Measurements from ENCODE around the gene PSMB8.

The PSMB8 gene

DNA sequence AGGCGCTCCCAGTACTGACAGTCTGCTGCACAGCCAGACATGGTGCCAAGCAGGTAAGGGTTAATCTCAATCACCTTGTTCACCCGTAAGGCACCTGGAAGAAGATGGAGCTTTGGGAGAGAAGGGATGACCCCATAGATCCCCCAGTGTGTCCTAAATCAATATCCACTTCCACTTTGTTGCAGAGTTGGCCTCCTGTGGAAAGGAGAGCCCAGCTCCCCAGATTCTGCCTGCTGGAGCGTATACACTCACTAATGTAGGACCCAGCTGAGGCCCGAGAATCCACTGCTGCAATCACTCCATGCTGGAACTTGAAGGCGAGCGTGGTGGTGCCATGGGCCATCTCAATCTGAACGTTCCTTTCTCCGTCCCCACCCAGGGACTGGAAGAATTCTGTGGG lies 1.2 kb downstream of the PSMB8 start:
- TF ChIP-seq, protein P1, sequence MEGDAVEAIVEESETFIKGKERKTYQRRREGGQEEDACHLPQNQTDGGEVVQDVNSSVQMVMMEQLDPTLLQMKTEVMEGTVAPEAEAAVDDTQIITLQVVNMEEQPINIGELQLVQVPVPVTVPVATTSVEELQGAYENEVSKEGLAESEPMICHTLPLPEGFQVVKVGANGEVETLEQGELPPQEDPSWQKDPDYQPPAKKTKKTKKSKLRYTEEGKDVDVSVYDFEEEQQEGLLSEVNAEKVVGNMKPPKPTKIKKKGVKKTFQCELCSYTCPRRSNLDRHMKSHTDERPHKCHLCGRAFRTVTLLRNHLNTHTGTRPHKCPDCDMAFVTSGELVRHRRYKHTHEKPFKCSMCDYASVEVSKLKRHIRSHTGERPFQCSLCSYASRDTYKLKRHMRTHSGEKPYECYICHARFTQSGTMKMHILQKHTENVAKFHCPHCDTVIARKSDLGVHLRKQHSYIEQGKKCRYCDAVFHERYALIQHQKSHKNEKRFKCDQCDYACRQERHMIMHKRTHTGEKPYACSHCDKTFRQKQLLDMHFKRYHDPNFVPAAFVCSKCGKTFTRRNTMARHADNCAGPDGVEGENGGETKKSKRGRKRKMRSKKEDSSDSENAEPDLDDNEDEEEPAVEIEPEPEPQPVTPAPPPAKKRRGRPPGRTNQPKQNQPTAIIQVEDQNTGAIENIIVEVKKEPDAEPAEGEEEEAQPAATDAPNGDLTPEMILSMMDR (IDR thresholded peaks at IDR 0.05; ENCODE audit: low read depth, low read length, poor library complexity, severe bottlenecking): no peak
- no peak for TF ChIP-seq EZH2phosphoT487 (IDR thresholded peaks at IDR 0.05; ENCODE audit: borderline replicate concordance, low read length)
- Histone ChIP-seq H3K4me2 (ENCODE audit: low read length) (peak overlapping the region; percentile 100), H3K27me3 (ENCODE audit: control insufficient read depth, low read length) (no peaks in the 10 kb centered on the region), H3K9me3 (ENCODE audit: control insufficient read depth, insufficient read depth, low read length) (no peaks in the 10 kb centered on the region), H4K20me1 (ENCODE audit: control insufficient read depth, insufficient read depth, low read depth, low read length) (no peaks in the 10 kb centered on the region), H3K27ac (ENCODE audit: low read depth, low read length) (no peak overlapping the region), H3K79me2 (ENCODE audit: control insufficient read depth, low read length) (peaks cover 23% of the 10 kb centered on the region), H3K9me2 (replicated peaks; ENCODE audit: control insufficient read depth, low read length) (no peaks in the 10 kb centered on the region), H3F3A (ENCODE audit: control insufficient read depth, insufficient read depth) (peaks cover 9% of the 10 kb centered on the region), H3K4me3 (ENCODE audit: low read length) (peak overlapping the region; percentile 93), H3K4me1 (ENCODE audit: control insufficient read depth, low read length) (peaks cover 42% of the 10 kb centered on the region), H3K36me3 (ENCODE audit: control insufficient read depth, low read length) (peaks cover 54% of the 10 kb centered on the region)

DNA sequence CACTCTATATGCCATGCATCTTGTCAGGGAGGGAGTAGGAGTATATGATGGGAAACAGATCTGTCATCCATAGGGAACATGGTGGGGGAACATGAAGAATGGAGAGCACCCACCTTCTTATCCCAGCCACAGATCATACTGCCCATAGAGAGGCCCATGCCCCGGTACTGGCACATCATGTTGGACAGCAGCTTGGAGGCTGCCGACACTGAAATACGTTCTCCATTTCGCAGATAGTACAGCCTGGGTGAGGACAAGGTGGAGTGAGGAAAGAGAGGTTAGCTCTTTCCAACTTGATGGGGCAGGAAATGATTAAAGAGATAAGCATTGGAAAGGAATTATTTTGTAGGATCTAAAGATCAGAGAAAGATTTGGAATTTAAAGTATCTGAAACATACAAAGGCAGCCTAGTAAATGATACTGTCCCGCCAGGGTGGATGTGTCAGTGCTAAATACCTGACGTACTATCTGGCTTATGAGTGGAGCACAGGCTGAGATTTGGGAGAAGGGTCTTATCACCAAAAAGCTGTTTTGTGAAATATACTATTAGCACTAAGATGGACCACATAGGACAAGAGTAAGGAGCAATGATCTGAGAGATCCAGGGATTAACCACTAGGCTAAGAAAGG lies 1.7 kb downstream of the PSMB8 start:
- H3K27ac ChIP-seq (ENCODE audit: low read depth, low read length): no peak overlapping the region
- H3K4me2 ChIP-seq (ENCODE audit: low read length): no peak overlapping the region
- peaks cover 28% of the 10 kb centered on the region for H3K79me2 ChIP-seq (ENCODE audit: control insufficient read depth, low read length)
- peaks cover 47% of the 10 kb centered on the region for H3K4me1 ChIP-seq (ENCODE audit: control insufficient read depth, low read length)
- H3K27me3 ChIP-seq (ENCODE audit: control insufficient read depth, low read length): no peaks in the 10 kb centered on the region
- no peaks in the 10 kb centered on the region for H4K20me1 ChIP-seq (ENCODE audit: control insufficient read depth, insufficient read depth, low read depth, low read length)
- H3F3A ChIP-seq (ENCODE audit: control insufficient read depth, insufficient read depth): peaks cover 9% of the 10 kb centered on the region
- H3K9me2 ChIP-seq (replicated peaks; ENCODE audit: control insufficient read depth, low read length): no peaks in the 10 kb centered on the region
- H3K36me3 ChIP-seq (ENCODE audit: control insufficient read depth, low read length): peaks cover 49% of the 10 kb centered on the region
- no peaks in the 10 kb centered on the region for H3K9me3 ChIP-seq (ENCODE audit: control insufficient read depth, insufficient read depth, low read length)
- TF ChIP-seq, protein P1 (IDR thresholded peaks at IDR 0.05; ENCODE audit: low read depth, low read length, poor library complexity, severe bottlenecking): no peak
- TF ChIP-seq EZH2phosphoT487 (IDR thresholded peaks at IDR 0.05; ENCODE audit: borderline replicate concordance, low read length): no peak
- H3K4me3 ChIP-seq (ENCODE audit: low read length): no peak overlapping the region

DNA sequence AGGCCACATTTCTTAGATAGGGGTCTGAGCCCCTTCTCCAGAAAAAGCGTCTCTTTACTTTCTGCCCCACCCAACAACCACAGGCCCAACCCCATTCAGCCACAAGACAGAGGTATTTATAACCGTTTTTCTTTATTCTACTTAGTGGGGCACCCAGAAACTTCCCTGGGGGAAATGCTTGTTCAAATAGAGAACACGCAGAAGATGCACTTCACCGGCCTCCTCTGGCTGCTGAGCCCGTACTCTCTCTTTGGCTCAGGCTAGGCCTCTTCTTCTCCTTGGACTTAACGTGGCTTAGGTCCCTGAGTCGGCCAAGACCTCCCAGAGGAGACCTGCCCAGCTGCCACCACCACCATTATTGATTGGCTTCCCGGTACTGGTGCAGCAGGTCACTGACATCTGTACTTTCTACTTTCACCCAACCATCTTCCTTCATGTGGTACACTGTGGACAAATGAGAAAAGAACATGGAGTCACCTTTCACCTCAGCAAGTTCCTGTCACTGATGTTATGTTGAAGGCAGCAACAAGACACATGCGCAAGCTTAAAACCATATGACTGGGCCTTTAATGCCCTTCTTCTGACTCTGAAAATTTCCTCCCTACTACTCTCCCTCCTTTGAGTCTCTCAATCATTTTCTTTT lies 3.1 kb downstream of the PSMB8 start:
- peaks cover 46% of the 10 kb centered on the region for H3K36me3 ChIP-seq (ENCODE audit: control insufficient read depth, low read length)
- no peaks in the 10 kb centered on the region for H3K9me2 ChIP-seq (replicated peaks; ENCODE audit: control insufficient read depth, low read length)
- peaks cover 9% of the 10 kb centered on the region for H3F3A ChIP-seq (ENCODE audit: control insufficient read depth, insufficient read depth)
- H3K4me1 ChIP-seq (ENCODE audit: control insufficient read depth, low read length): peaks cover 51% of the 10 kb centered on the region
- no peaks in the 10 kb centered on the region for H3K27me3 ChIP-seq (ENCODE audit: control insufficient read depth, low read length)
- H3K4me2 ChIP-seq (ENCODE audit: low read length): no peak overlapping the region
- H3K79me2 ChIP-seq (ENCODE audit: control insufficient read depth, low read length): peaks cover 31% of the 10 kb centered on the region
- H4K20me1 ChIP-seq (ENCODE audit: control insufficient read depth, insufficient read depth, low read depth, low read length): no peaks in the 10 kb centered on the region
- no peak overlapping the region for H3K4me3 ChIP-seq (ENCODE audit: low read length)
- H3K27ac ChIP-seq (ENCODE audit: low read depth, low read length): no peak overlapping the region
- no peaks in the 10 kb centered on the region for H3K9me3 ChIP-seq (ENCODE audit: control insufficient read depth, insufficient read depth, low read length)
- TF ChIP-seq, protein P1 (IDR thresholded peaks at IDR 0.05; ENCODE audit: low read depth, low read length, poor library complexity, severe bottlenecking): no peak

Measured in DOHH2 (cell line).